HCT116 (cell line): ENCODE results near the gene CACNA1C.

Source experiments
- ATF3 ChIP-seq: IDR thresholded peaks from 2 replicates; pipeline ENCODE4 v1.6.1; 2012
- CEBPB ChIP-seq: IDR thresholded peaks from 2 replicates; pipeline ENCODE4 v1.6.1; 2012; ENCODE audit warnings: low read depth
- CTCF ChIP-seq, 3 experiments: fragments of 200-600 bp in 1 of 3; sonication (generic) in 1 of 3; IDR thresholded peaks in 2 of 3; conservative IDR thresholded peaks in 1 of 3; 2 replicates each; pipeline ENCODE4 v1.5.1; 2012 to 2017; ENCODE audit warnings: low read depth in 2 of 3, low read length in 2 of 3, antibody characterized with exemption in 1 of 3, borderline replicate concordance in 1 of 3, control low read depth in 1 of 3, mild to moderate bottlenecking in 1 of 3, mixed read lengths in 1 of 3, mixed run types in 1 of 3, moderate library complexity in 1 of 3; ENCODE audit not compliant: insufficient read depth in 1 of 3
- ELF1 ChIP-seq: IDR thresholded peaks from 2 replicates; pipeline ENCODE4 v1.6.1; 2012; ENCODE audit warnings: low read depth, borderline replicate concordance
- EZH2 ChIP-seq: fragments of 200-600 bp; sonication (generic); IDR thresholded peaks from 2 replicates; pipeline ENCODE4 v1.6.1; 2017; ENCODE audit warnings: antibody characterized with exemption, mixed run types
- EZH2phosphoT487 ChIP-seq: fragments of 200-600 bp; IDR thresholded peaks from 2 replicates; pipeline ENCODE4 v1.6.1; 2018; ENCODE audit warnings: antibody characterized with exemption, borderline replicate concordance
- JUND ChIP-seq: IDR thresholded peaks from 2 replicates; pipeline ENCODE4 v1.6.1; 2012
- MAX ChIP-seq: IDR thresholded peaks from 2 replicates; pipeline ENCODE4 v1.6.1; 2012
- POLR2A ChIP-seq: IDR thresholded peaks from 2 replicates; pipeline ENCODE4 v1.7.0; 2011; ENCODE audit warnings: borderline replicate concordance; ENCODE audit not compliant: insufficient read depth, insufficient read length; ENCODE audit errors: extremely low read depth
- POLR2AphosphoS5 ChIP-seq: IDR thresholded peaks from 2 replicates; pipeline ENCODE4 v1.6.1; 2011; ENCODE audit warnings: mild to moderate bottlenecking, low read depth, low read length, moderate library complexity
- SIN3A ChIP-seq: IDR thresholded peaks from 2 replicates; pipeline ENCODE4 v1.6.1; 2012; ENCODE audit warnings: low read depth
- YY1 ChIP-seq: IDR thresholded peaks from 2 replicates; pipeline ENCODE4 v1.6.1; 2011; ENCODE audit warnings: low read length, low read depth, moderate library complexity, mild to moderate bottlenecking; ENCODE audit not compliant: insufficient replicate concordance; ENCODE audit errors: extremely low read depth
- ZNF274 ChIP-seq: fragments of 200-500 bp; sonication (Bioruptor generic); IDR thresholded peaks from 2 replicates; pipeline ENCODE4 v1.6.1; 2014; ENCODE audit warnings: mild to moderate bottlenecking, low read depth, low read length, inconsistent platforms

GRCh38 chr12:2225696-2226095 lies 172.9 kb downstream of the CACNA1C start:
- TF ChIP-seq CTCF (IDR thresholded peaks at IDR 0.05 in 2 of 3, conservative IDR thresholded peaks at IDR 0.05 in 1 of 3; ENCODE audit: borderline replicate concordance in 1 of 3, insufficient read depth in 1 of 3, low read depth in 2 of 3, low read length in 2 of 3): no peak
- no peak for TF ChIP-seq POLR2A
- TF ChIP-seq POLR2AphosphoS5: no peak
- TF ChIP-seq ELF1: no peak
- no peak for TF ChIP-seq CEBPB
- TF ChIP-seq ATF3: no peak
- TF ChIP-seq YY1: no peak
- no peak for TF ChIP-seq EZH2
- no peak for TF ChIP-seq SIN3A
- TF ChIP-seq ZNF274: no peak
- no peak for TF ChIP-seq MAX
- TF ChIP-seq EZH2phosphoT487: no peak
- TF ChIP-seq JUND: no peak
